GM18517 (cell line): ENCODE data around the gene RNF34.

ENCODE experiments used
- ATAC-seq: cut with Tn5 transposase; IDR thresholded peaks from one replicate; pipeline ENCODE4 v1.9.1; 2021; ENCODE audit warnings: mild to moderate bottlenecking, moderate library complexity; ENCODE audit not compliant: unreplicated experiment

Gene RNF34

GRCh38 chr12:121465921-121466793 is 66.2 kb downstream of the RNF34 start:
- no peak for ATAC-seq

GRCh38 chr12:121466794-121467637 is 67.1 kb downstream of the RNF34 start:
- ATAC-seq, result peak; percentile 66

GRCh38 chr12:121467638-121468498 is 68.0 kb downstream of the RNF34 start:
- peak; percentile 9 for ATAC-seq

- ATAC-seq, result no peak
Measured at GRCh38 chr12:121468499-121468801, 68.5 kb downstream of the RNF34 start.

GRCh38 chr12:121470751-121471150 is 70.8 kb downstream of the RNF34 start:
- ATAC-seq, result no peak

GRCh38 chr12:121472150-121472905 is 72.4 kb downstream of the RNF34 start:
- ATAC-seq, result no peak
